ENCODE results near the gene STARD7. TPM values are rescaled to one million over a fixed set of nuclear protein-coding genes. Genes with fewer than 3 reads are reported as not detected.
"Not testable (repeated sequence)": the region's sequence is repeated elsewhere in the genome, so short reads cannot be mapped to it uniquely, and the experiment has no call there.

STARD7 gene
- total RNA-seq, 1 donor from 2014 or later = 248 TPM

GRCh38 chr2:96150007-96150640 is 58.5 kb downstream of the STARD7 start:
- DNase-seq (ENCODE audit: low read depth) = no peak

- DNase-seq (ENCODE audit: low read depth) = no peak
Measured at GRCh38 chr2:96148410-96149217, 60.0 kb downstream of the STARD7 start.

GRCh38 chr2:96147593-96148201 is 60.9 kb downstream of the STARD7 start:
- DNase-seq (ENCODE audit: low read depth) = no peak

- DNase-seq (ENCODE audit: low read depth) = no peak
Measured at GRCh38 chr2:96146881-96147592, 61.6 kb downstream of the STARD7 start.

GRCh38 chr2:96146153-96146880 is 62.3 kb downstream of the STARD7 start:
- no peak for DNase-seq (ENCODE audit: low read depth)

- no peak for DNase-seq (ENCODE audit: low read depth)
Measured at GRCh38 chr2:96145848-96146152, 62.8 kb downstream of the STARD7 start.

GRCh38 chr2:96145036-96145847 is 63.4 kb downstream of the STARD7 start, which contains the start of gene DUSP2:
DUSP2 (minus strand) TSS chr2:96145440; CDS start chr2:96145354, 86 bp downstream.
- peak; percentile 50 for DNase-seq (ENCODE audit: low read depth)

- DNase-seq (ENCODE audit: low read depth) = no peak
Measured at GRCh38 chr2:96144481-96145035, 64.1 kb downstream of the STARD7 start.

GRCh38 chr2:96143848-96144480 is 64.7 kb downstream of the STARD7 start:
- no peak for DNase-seq (ENCODE audit: low read depth)

GRCh38 chr2:96143231-96143847 is 65.3 kb downstream of the STARD7 start:
- DNase-seq (ENCODE audit: low read depth) = no peak

- no peak for DNase-seq (ENCODE audit: low read depth)
Measured at GRCh38 chr2:96142217-96143113, 66.2 kb downstream of the STARD7 start.

- not testable (repeated sequence) for DNase-seq (ENCODE audit: low read depth)
Measured at GRCh38 chr2:96141624-96141967, 67.0 kb downstream of the STARD7 start.

- DNase-seq (ENCODE audit: low read depth) = no peak
Measured at GRCh38 chr2:96140941-96141623, 67.5 kb downstream of the STARD7 start.

GRCh38 chr2:96139181-96139758 is 69.4 kb downstream of the STARD7 start:
- DNase-seq (ENCODE audit: low read depth) = no peak

- no peak for DNase-seq (ENCODE audit: low read depth)
Measured at GRCh38 chr2:96138179-96139145, 70.2 kb downstream of the STARD7 start, which contains the start of gene ASTL. ASTL (minus strand) TSS chr2:96138502; CDS start chr2:96138436, 66 bp downstream.
